PC-3 (cell line): ENCODE data around the gene OR5C1. TPM values are rescaled to one million over a fixed set of nuclear protein-coding genes. Genes with fewer than 3 reads are reported as not detected.

Source experiments
- ATAC-seq: fragments of 200-7000 bp; cut with Tn5 transposase; 2 replicates; pipeline ENCODE4 v1.9.1; 2020; ENCODE audit warnings: mild to moderate bottlenecking, moderate library complexity
- BruUV-seq: library from RNA; stranded (reverse); fragments of 400-500 nt; replicated peaks from 2 replicates; lab custom pipeline; 2021; lab: Mats Ljungman, UMichigan
- CTCF ChIA-PET: fragments of 300-600 bp; sonication (Branson Sonifier 250); formaldehyde crosslinking; loops from one replicate; lab custom pipeline; 2022; ENCODE audit warnings: antibody characterized with exemption; lab: Charles Lee
- POLR2A ChIA-PET: fragments of 300-600 bp; sonication (Branson Sonifier 250); formaldehyde crosslinking; loops from one replicate; lab custom pipeline; 2022; ENCODE audit warnings: antibody characterized with exemption; ENCODE audit not compliant: unreplicated experiment; lab: Charles Lee
- DNase-seq: peaks from one replicate; pipeline ENCODE4 v3.0.0-alpha.2; 2015
- H2AFZ ChIP-seq: fragments of 300-600 bp; sonication (generic); 2 replicates; pipeline ENCODE4 v1.6.0; 2016; ENCODE audit warnings: antibody characterized with exemption, low read length
- H3F3A ChIP-seq: fragments of 300-600 bp; sonication (generic); one replicate; pipeline ENCODE4 v1.6.0; 2017; ENCODE audit warnings: antibody characterized with exemption, low read length, control low read depth, mild to moderate bottlenecking; ENCODE audit not compliant: unreplicated experiment
- H3K27ac ChIP-seq: fragments of 300-600 bp; sonication (generic); 2 replicates; pipeline ENCODE4 v1.5.1; 2016; ENCODE audit warnings: mild to moderate bottlenecking, low read length
- H3K27me3 ChIP-seq: fragments of 300-600 bp; sonication (generic); 2 replicates; pipeline ENCODE4 v1.6.1; 2016; ENCODE audit warnings: low read length, mixed read lengths
- H3K36me3 ChIP-seq: fragments of 300-600 bp; sonication (generic); 2 replicates; pipeline ENCODE4 v1.6.1; 2016; ENCODE audit warnings: low read depth, mixed run types, low read length, mixed read lengths
- H3K4me1 ChIP-seq: fragments of 300-600 bp; sonication (generic); 2 replicates; pipeline ENCODE4 v1.5.1; 2016; ENCODE audit warnings: low read length; ENCODE audit not compliant: insufficient read depth
- H3K4me2 ChIP-seq: fragments of 300-600 bp; sonication (generic); 2 replicates; pipeline ENCODE4 v1.6.0; 2016; ENCODE audit warnings: low read length
- H3K4me3 ChIP-seq: fragments of 300-600 bp; sonication (generic); 2 replicates; pipeline ENCODE4 v1.5.1; 2016; ENCODE audit warnings: mild to moderate bottlenecking, low read length, mixed read lengths
- H3K79me2 ChIP-seq: fragments of 300-600 bp; sonication (generic); 2 replicates; pipeline ENCODE4 v1.6.1; 2017; ENCODE audit warnings: low read length, mixed read lengths
- H3K9ac ChIP-seq: fragments of 300-600 bp; sonication (generic); 2 replicates; pipeline ENCODE4 v1.6.0; 2016; ENCODE audit warnings: mild to moderate bottlenecking, low read length
- H3K9me2 ChIP-seq: fragments of 300-600 bp; sonication (generic); replicated peaks from 2 replicates; pipeline ENCODE4 v1.6.1; 2016; ENCODE audit warnings: mixed run types, low read length, mixed read lengths
- H3K9me3 ChIP-seq: fragments of 300-600 bp; sonication (generic); 2 replicates; pipeline ENCODE4 v1.6.1; 2016; ENCODE audit warnings: low read length, mixed read lengths
- H4K20me1 ChIP-seq: fragments of 300-600 bp; sonication (generic); 2 replicates; pipeline ENCODE4 v1.6.1; 2016; ENCODE audit warnings: low read length, mixed read lengths
- EZH2 ChIP-seq: fragments of 300-600 bp; sonication (generic); IDR thresholded peaks from one replicate; pipeline ENCODE4 v1.6.1; 2017; ENCODE audit warnings: antibody characterized with exemption, mild to moderate bottlenecking, low read length; ENCODE audit not compliant: unreplicated experiment
- EZH2phosphoT487 ChIP-seq: fragments of 300-600 bp; sonication (generic); IDR thresholded peaks from 2 replicates; pipeline ENCODE4 v1.6.1; 2018; ENCODE audit warnings: mild to moderate bottlenecking, antibody characterized with exemption, low read length, borderline replicate concordance
- intact Hi-C: fragments of 100-400 bp; cut with micrococcal nuclease; formaldehyde crosslinking; loops from 2 replicates; pipeline ENCODE4 v1.9.0; 2023
- total RNA-seq: library from RNA; depleted of rRNA; stranded (reverse); fragments of >200 nt; gene quantifications from 2 replicates; pipeline ENCODE4 v1.2.3, GENCODE V29; 2014
- TF ChIP-seq, protein P1 (sequence below): fragments of 300-600 bp; sonication (generic); conservative IDR thresholded peaks from 2 replicates; pipeline ENCODE4 v1.5.1; 2017; ENCODE audit warnings: antibody characterized with exemption, low read depth, mild to moderate bottlenecking, low read length

The OR5C1 gene
- total RNA-seq, 1 experiment from 2014 or later: not detected

DNA sequence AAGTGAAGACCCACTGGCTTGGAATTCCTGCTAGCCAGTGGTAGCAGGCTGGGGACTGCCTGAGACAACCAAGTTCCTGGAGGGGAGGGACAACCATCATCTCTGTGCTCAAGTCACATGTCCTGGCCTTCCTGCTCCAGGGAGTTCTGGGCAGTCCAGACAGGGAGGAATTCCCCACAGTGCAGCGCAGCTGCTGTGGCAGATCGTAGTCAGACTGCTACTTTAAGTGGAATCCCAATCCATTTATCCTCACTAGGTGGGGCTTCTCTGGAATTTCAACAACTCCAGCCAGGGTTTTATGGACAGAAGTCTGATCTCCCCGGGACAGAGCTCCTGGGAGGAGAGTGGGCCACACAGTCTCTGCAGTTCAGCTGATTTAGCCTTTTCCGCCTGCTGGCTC, 20.9 kb upstream of the OR5C1 start:
- intact Hi-C loops: no loop called here
- DNase-seq: no peak
- no peak overlapping the region for H3K4me2 ChIP-seq
- no peaks in the 10 kb centered on the region for H3F3A ChIP-seq
- no peak overlapping the region for H2AFZ ChIP-seq
- H3K4me1 ChIP-seq: no peaks in the 10 kb centered on the region
- H3K27me3 ChIP-seq: no peaks in the 10 kb centered on the region
- TF ChIP-seq, protein P1, sequence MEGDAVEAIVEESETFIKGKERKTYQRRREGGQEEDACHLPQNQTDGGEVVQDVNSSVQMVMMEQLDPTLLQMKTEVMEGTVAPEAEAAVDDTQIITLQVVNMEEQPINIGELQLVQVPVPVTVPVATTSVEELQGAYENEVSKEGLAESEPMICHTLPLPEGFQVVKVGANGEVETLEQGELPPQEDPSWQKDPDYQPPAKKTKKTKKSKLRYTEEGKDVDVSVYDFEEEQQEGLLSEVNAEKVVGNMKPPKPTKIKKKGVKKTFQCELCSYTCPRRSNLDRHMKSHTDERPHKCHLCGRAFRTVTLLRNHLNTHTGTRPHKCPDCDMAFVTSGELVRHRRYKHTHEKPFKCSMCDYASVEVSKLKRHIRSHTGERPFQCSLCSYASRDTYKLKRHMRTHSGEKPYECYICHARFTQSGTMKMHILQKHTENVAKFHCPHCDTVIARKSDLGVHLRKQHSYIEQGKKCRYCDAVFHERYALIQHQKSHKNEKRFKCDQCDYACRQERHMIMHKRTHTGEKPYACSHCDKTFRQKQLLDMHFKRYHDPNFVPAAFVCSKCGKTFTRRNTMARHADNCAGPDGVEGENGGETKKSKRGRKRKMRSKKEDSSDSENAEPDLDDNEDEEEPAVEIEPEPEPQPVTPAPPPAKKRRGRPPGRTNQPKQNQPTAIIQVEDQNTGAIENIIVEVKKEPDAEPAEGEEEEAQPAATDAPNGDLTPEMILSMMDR: no peak
- TF ChIP-seq EZH2: no peak
- no peak for TF ChIP-seq EZH2phosphoT487
- ChIA-PET POLR2A (no interaction called here), CTCF (no interaction called here)
- no peaks in the 10 kb centered on the region for H3K79me2 ChIP-seq
- H3K9ac ChIP-seq: no peak overlapping the region
- no peak overlapping the region for H3K4me3 ChIP-seq
- H3K36me3 ChIP-seq: no peaks in the 10 kb centered on the region
- H3K27ac ChIP-seq: no peak overlapping the region
- no TSS peak for BruUV-seq
- no peak for ATAC-seq
- H4K20me1 ChIP-seq: no peaks in the 10 kb centered on the region
- H3K9me3 ChIP-seq: no peaks in the 10 kb centered on the region
- H3K9me2 ChIP-seq: no peaks in the 10 kb centered on the region

DNA sequence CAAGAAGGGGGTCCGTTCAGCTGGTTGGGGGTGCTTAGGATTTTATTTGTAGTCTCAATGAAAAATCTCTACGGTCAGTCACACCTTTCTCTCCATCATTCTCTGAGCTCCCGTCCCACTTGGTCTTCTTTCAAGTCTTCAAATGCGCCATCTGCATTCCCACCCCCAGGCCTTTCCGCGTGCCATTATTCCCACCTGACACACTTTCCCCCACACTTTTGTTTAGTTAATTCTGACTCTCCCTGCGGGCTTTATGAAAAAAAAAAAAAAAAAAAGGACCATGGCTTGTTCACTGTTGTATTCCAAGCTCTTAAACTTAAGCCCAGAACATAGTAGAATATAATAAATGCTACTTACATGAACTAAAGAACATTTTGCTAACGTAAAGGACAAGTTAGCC, 11.7 kb upstream of the OR5C1 start:
- Histone ChIP-seq H3K9ac (no peak overlapping the region), H2AFZ (no peak overlapping the region), H3K9me2 (no peaks in the 10 kb centered on the region), H3K27ac (no peak overlapping the region), H3K4me3 (no peak overlapping the region), H4K20me1 (no peaks in the 10 kb centered on the region), H3K79me2 (no peaks in the 10 kb centered on the region), H3K4me2 (no peak overlapping the region), H3K9me3 (no peaks in the 10 kb centered on the region), H3K36me3 (no peaks in the 10 kb centered on the region), H3K4me1 (peaks cover 12% of the 10 kb centered on the region; the same call in 1 of the 2 replicates), H3K27me3 (no peaks in the 10 kb centered on the region), H3F3A (no peaks in the 10 kb centered on the region)
- no peak for ATAC-seq
- ChIA-PET CTCF (no interaction called here), POLR2A (interaction anchor here (0.5 kb wide), 1 partner anchor 322 kb away, joined by 4 read pairs; no protein-coding TSS in a partner anchor)
- intact Hi-C loops: no loop called here
- no TSS peak for BruUV-seq
- no peak for TF ChIP-seq EZH2phosphoT487
- TF ChIP-seq EZH2: no peak
- TF ChIP-seq, protein P1: no peak
- no peak for DNase-seq

DNA sequence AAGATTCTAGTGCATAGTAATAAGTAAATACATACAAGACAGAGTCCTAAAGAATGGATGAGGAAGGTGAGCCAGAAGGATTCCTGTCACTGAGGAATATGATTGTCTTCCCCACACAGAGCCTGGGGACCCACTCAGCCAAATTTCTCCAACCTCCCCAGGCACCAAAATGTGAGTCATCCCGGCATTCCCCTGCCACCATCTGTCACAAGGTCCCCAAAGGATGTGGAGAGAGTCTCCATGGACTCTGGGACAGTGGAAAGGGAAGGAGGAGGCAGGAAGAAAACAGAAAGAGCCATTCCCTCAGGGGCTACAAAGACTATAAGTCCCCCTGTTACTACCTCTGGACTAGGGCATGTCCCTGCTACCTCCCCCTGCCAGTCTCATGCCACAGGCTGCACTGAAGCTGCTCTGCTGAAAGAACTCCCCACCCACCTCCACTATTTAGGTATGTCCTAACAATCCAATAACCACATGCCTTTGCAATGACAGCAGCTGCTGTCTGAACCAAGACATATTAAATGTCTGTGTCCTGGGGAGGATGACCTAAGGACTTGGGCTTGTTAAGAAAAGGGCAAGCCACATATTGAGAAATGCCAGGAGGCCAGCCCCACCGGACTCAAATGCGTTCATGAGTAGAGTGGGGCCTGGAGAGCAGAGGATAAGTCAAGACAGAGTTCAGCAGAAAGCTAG, 10.7 kb upstream of the OR5C1 start:
- intact Hi-C loops: no loop called here
- TF ChIP-seq EZH2phosphoT487 (no peak), EZH2 (no peak)
- TF ChIP-seq, protein P1: no peak
- BruUV-seq: no TSS peak

More for the DNA sequence above, 10.7 kb upstream of the OR5C1 start:
- H3K9me2 ChIP-seq: no peaks in the 10 kb centered on the region
- ChIA-PET CTCF (no interaction called here), POLR2A (no interaction called here)
- H4K20me1 ChIP-seq: no peaks in the 10 kb centered on the region
- H2AFZ ChIP-seq: no peak overlapping the region
- no peaks in the 10 kb centered on the region for H3F3A ChIP-seq
- peaks cover 12% of the 10 kb centered on the region; the same call in 1 of the 2 replicates for H3K4me1 ChIP-seq
- ATAC-seq: peak; percentile 61
- H3K9me3 ChIP-seq: no peaks in the 10 kb centered on the region
- no peaks in the 10 kb centered on the region for H3K36me3 ChIP-seq
- no peak overlapping the region for H3K27ac ChIP-seq
- peak overlapping the region; percentile 26; the same call in 1 of the 2 replicates for H3K4me2 ChIP-seq
- no peak overlapping the region for H3K4me3 ChIP-seq
- no peaks in the 10 kb centered on the region for H3K27me3 ChIP-seq
- H3K9ac ChIP-seq: no peak overlapping the region
- no peaks in the 10 kb centered on the region for H3K79me2 ChIP-seq
- DNase-seq: peak; percentile 64
